ACC112 (cell line): ENCODE measurements around the gene DBX1.

Experiments used
- H2AFZ ChIP-seq: fragments of 200-600 bp; sonication (generic); one replicate; pipeline ENCODE4 v1.6.0; 2017; ENCODE audit warnings: antibody characterized with exemption, low read length; ENCODE audit not compliant: unreplicated experiment
- H3K27ac ChIP-seq: fragments of 200-600 bp; sonication (generic); 2 replicates; pipeline ENCODE4 v1.5.1; 2014; ENCODE audit warnings: low read depth, mild to moderate bottlenecking, antibody characterized with exemption, low read length, moderate library complexity
- H3K27me3 ChIP-seq: fragments of 200-600 bp; sonication (generic); 2 replicates; pipeline ENCODE4 v1.6.1; 2014; ENCODE audit warnings: mild to moderate bottlenecking, antibody characterized with exemption, low read length, moderate library complexity, mixed read lengths; ENCODE audit not compliant: insufficient read depth
- H3K36me3 ChIP-seq: fragments of 200-600 bp; sonication (generic); 2 replicates; pipeline ENCODE4 v1.6.1; 2016; ENCODE audit warnings: mild to moderate bottlenecking, antibody characterized with exemption, low read length, moderate library complexity, mixed read lengths; ENCODE audit not compliant: insufficient read depth
- H3K4me1 ChIP-seq: fragments of 200-600 bp; sonication (generic); one replicate; pipeline ENCODE4 v1.6.1; 2016; ENCODE audit warnings: low read length, mixed read lengths; ENCODE audit not compliant: insufficient read depth, unreplicated experiment, control insufficient read depth
- H3K4me3 ChIP-seq: fragments of 200-600 bp; sonication (generic); 2 replicates; pipeline ENCODE4 v1.5.1; 2014; ENCODE audit warnings: mild to moderate bottlenecking, low read depth, low read length
- H3K79me2 ChIP-seq: fragments of 200-600 bp; sonication (generic); one replicate; pipeline ENCODE4 v1.6.0; 2016; ENCODE audit warnings: low read length; ENCODE audit not compliant: control insufficient read depth, unreplicated experiment, insufficient read depth

The DBX1 gene

GRCh38 chr11:20109731-20110445 is 50.4 kb downstream of the DBX1 start:
- H3K79me2 ChIP-seq, result peaks cover 5% of the 10 kb centered on the region
- H2AFZ ChIP-seq, result no peak overlapping the region
- H3K36me3 ChIP-seq, result peaks cover 48% of the 10 kb centered on the region
- H3K27ac ChIP-seq, result peak overlapping the region; percentile 91
- no peaks in the 10 kb centered on the region for H3K27me3 ChIP-seq
- H3K4me1 ChIP-seq, result peaks cover 57% of the 10 kb centered on the region
- no peak overlapping the region for H3K4me3 ChIP-seq
